Measurements from ENCODE around the gene RASA3. TPM values are rescaled to one million over a fixed set of nuclear protein-coding genes. Genes with fewer than 3 reads are reported as not detected.
A peak's percentile ranks its signal among the peaks of the same experiment; 100 is the strongest.

Gene RASA3
- total RNA-seq, 6 experiments from 2014 or later: 3.5 to 7.9 (median 4.6) TPM

DNA sequence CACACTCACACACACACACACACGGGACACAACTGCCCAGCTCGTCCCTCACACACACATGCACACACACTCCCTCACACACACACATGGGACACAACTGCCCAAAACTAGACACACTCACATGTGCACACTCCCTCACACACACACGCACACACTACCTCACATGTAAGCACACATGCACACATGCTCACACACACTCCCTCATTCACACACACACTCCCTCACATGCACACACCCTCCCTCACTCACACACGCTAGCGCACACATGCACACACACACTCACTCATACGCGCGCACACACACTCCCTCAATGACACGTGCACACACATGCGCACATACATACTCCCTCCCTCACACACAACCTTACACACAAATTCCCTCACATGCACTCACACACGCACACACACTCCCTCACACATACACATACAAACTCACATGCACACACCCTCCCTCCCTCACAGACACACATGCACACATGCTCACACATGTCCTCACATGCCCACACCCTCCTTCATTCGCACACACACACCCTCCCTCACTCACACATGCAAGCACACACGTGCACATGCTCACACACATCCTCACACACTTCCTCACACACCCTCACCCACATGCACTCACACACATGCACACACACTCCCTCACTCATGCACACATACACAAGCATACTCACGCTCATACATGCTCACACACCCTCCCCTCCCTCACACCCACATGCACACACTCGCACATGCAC, 9.0 kb upstream of the RASA3 start:
- DNase-seq (peak in 2 of 3 donors; percentile 9 to 15), ATAC-seq (no peak)
- Histone ChIP-seq H3K4me3 (no peak overlapping the region), H3K9me3 (no peaks in the 10 kb centered on the region), H3K27me3 (no peaks in the 10 kb centered on the region), H3K36me3 (no peaks in the 10 kb centered on the region), H3K27ac (no peak overlapping the region), H3K4me1 (no peaks in the 10 kb centered on the region)
- no peak for TF ChIP-seq POLR2A (IDR thresholded peaks at IDR 0.05)
- TF ChIP-seq, protein P1, sequence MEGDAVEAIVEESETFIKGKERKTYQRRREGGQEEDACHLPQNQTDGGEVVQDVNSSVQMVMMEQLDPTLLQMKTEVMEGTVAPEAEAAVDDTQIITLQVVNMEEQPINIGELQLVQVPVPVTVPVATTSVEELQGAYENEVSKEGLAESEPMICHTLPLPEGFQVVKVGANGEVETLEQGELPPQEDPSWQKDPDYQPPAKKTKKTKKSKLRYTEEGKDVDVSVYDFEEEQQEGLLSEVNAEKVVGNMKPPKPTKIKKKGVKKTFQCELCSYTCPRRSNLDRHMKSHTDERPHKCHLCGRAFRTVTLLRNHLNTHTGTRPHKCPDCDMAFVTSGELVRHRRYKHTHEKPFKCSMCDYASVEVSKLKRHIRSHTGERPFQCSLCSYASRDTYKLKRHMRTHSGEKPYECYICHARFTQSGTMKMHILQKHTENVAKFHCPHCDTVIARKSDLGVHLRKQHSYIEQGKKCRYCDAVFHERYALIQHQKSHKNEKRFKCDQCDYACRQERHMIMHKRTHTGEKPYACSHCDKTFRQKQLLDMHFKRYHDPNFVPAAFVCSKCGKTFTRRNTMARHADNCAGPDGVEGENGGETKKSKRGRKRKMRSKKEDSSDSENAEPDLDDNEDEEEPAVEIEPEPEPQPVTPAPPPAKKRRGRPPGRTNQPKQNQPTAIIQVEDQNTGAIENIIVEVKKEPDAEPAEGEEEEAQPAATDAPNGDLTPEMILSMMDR (IDR thresholded peaks at IDR 0.05): no peak
- WGBS (ENCODE audit: insufficient coverage, low coverage, low lambda C conversion rate, missing lambda C conversion rate): 74% methylated on average over 15 of the region's 15 CpGs
- intact Hi-C loops (cut with DNase I): no loop called here

DNA sequence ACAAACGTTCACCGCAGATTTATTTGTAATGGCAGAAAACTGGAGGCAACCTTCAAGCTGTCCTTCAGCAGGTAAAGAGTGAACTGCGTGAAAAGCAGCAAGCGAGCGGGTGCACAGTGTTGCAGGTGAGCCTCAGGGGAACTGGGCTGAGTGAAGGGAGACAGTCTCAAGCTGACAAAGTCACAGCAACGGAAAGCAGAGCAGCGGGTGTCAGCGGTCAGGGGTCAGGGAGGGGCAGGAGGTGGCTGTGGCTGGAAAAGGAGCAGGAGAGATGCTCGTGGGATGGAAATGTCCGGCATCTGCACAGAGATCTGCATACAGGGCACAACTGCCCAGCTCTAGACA, 8.5 kb upstream of the RASA3 start:
- no peaks in the 10 kb centered on the region for H3K9me3 ChIP-seq
- DNase-seq (peak in 2 of 3 donors; percentile 18 to 39), ATAC-seq (peak in 2 of 4 donors; percentile 17 to 25)
- no peak for TF ChIP-seq POLR2A (IDR thresholded peaks at IDR 0.05)
- TF ChIP-seq, protein P1 (IDR thresholded peaks at IDR 0.05): no peak
- no peak overlapping the region for H3K4me3 ChIP-seq
- intact Hi-C loops (cut with DNase I): no loop called here
- WGBS (ENCODE audit: insufficient coverage, low coverage, low lambda C conversion rate, missing lambda C conversion rate): 24% methylated on average over 8 of the region's 10 CpGs
- H3K27me3 ChIP-seq: no peaks in the 10 kb centered on the region
- no peaks in the 10 kb centered on the region for H3K4me1 ChIP-seq
- H3K36me3 ChIP-seq: no peaks in the 10 kb centered on the region
- H3K27ac ChIP-seq: no peak overlapping the region

DNA sequence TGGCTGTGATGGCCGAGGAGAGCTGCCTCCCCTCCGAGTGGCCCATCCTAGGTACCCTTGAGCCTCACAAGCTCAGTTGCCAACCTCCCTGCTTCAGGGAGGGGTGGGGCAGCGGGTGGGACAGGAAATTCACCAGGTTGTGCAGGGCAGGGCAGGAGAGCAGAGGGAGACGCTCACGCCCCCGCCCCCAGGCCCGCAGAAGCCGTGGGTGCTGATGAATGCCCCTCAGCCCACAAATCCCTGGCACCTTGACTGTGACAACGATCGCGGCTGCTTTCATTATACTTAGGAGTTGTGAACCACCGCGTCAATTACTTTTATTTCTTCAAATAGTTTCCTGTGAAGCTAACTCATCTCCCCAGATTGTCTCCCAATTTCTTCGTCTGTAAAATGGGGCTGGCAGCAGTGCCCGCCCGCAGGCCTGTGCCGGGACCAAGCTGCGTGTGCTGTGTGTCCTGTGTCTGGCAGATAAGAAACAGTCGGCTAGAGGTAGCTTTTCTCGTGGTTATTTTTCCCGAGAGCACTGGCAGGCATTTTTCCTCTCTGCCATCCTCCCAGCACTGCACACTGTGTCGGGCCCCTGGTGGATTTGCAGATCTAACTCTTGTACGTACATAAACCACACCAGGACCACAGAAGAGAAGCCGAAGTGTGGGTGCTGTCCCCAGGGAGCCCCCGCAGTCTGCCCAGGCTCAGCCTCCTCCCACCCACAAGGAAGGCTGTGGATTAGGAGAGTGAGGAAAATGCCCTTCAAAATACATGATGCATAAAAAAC, 7.9 kb upstream of the RASA3 start:
- intact Hi-C loops (cut with DNase I): no loop called here
- no peaks in the 10 kb centered on the region for H3K27me3 ChIP-seq
- no peak for TF ChIP-seq POLR2A (IDR thresholded peaks at IDR 0.05)
- TF ChIP-seq, protein P1 (IDR thresholded peaks at IDR 0.05): no peak
- no peak overlapping the region for H3K27ac ChIP-seq
- WGBS (ENCODE audit: insufficient coverage, low coverage, low lambda C conversion rate, missing lambda C conversion rate): 39% methylated on average over 14 of the region's 25 CpGs
- no peak overlapping the region for H3K4me3 ChIP-seq
- H3K9me3 ChIP-seq: no peaks in the 10 kb centered on the region
- ATAC-seq (no peak), DNase-seq (peak in 2 of 3 donors; percentile 11 to 29)
- no peaks in the 10 kb centered on the region for H3K36me3 ChIP-seq
- no peaks in the 10 kb centered on the region for H3K4me1 ChIP-seq

DNA sequence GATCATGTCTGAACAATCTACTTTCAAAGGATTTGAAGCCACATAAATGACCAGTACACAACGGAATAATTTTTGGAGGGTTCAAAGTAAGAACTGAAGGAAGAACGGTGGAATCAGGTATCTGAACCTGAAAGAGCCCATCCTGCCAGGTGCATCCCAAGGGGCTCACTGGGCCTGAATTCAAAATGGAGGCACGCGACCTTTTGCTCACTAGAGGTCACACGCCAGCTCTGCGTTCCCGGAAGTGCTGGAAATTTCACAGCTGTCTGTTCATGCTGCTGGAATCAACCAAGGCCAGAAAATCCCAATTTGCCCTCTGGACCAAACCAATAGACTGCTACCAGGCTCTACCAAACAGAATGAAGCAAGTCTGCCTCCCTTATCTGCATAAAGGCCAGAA, 4.2 kb upstream of the RASA3 start:
- DNase-seq (peak in 1 of 3 donors; percentile 2), ATAC-seq (no peak)
- WGBS (ENCODE audit: insufficient coverage, low coverage, low lambda C conversion rate, missing lambda C conversion rate): 77% methylated on average over 6 of the region's 7 CpGs
- Histone ChIP-seq H3K27me3 (no peaks in the 10 kb centered on the region), H3K4me1 (peaks cover 0 to under 1% (median 0%) of the 10 kb centered on the region in 4 donors), H3K27ac (no peak overlapping the region), H3K4me3 (no peak overlapping the region), H3K36me3 (no peaks in the 10 kb centered on the region), H3K9me3 (no peaks in the 10 kb centered on the region)
- TF ChIP-seq, protein P1 (IDR thresholded peaks at IDR 0.05): no peak
- no peak for TF ChIP-seq POLR2A (IDR thresholded peaks at IDR 0.05)
- intact Hi-C loops (cut with DNase I): no loop called here

Measured in right lobe of liver (tissue), 6 donors.